RCC 7860 (cell line): ENCODE measurements around the gene ADCY4.
A peak's percentile ranks its signal among the peaks of the same experiment; 100 is the strongest.
"Not testable (repeated sequence)": the region's sequence is repeated elsewhere in the genome, so short reads cannot be mapped to it uniquely, and the experiment has no call there.

ENCODE experiments used
- DNase-seq: peaks from one replicate; pipeline ENCODE4 v3.0.0-alpha.2; 2015; ENCODE audit warnings: low spot score
- FAIRE-seq: peaks from 2 replicates; lab custom pipeline; 2012; peaks lifted over from hg19 to GRCh38; lab: Jason Lieb, UNC

Gene ADCY4

GRCh38 chr14:24367514-24368211 is 32.8 kb upstream of the ADCY4 start, which contains the start of gene NFATC4:
TSS of gene NFATC4 (plus strand) at chr14:24368184. CDS start at chr14:24368341, 157 bp downstream.
- DNase-seq (no peak), FAIRE-seq (no peak)

GRCh38 chr14:24366721-24367513 is 32.0 kb upstream of the ADCY4 start:
- DNase-seq: no peak

GRCh38 chr14:24366413-24366720 is 31.5 kb upstream of the ADCY4 start:
- no peak for FAIRE-seq

More at GRCh38 chr14:24366721-24367513, 32.0 kb upstream of the ADCY4 start:
- FAIRE-seq: no peak

GRCh38 chr14:24365600-24366412 is 30.9 kb upstream of the ADCY4 start:
- FAIRE-seq (no peak), DNase-seq (peak; percentile 16)

More at GRCh38 chr14:24366413-24366720, 31.5 kb upstream of the ADCY4 start:
- no peak for DNase-seq

GRCh38 chr14:24364841-24365240 is 30.0 kb upstream of the ADCY4 start:
- DNase-seq (no peak), FAIRE-seq (no peak)

- FAIRE-seq (no peak), DNase-seq (no peak)
These were observed 28.5 kb upstream of the ADCY4 start for GRCh38 chr14:24363401-24363800.

GRCh38 chr14:24362241-24362960 is 27.5 kb upstream of the ADCY4 start:
- FAIRE-seq (no peak), DNase-seq (no peak)

GRCh38 chr14:24361326-24361725 is 26.5 kb upstream of the ADCY4 start:
- FAIRE-seq (no peak), DNase-seq (no peak)

- no peak for DNase-seq
- no peak for FAIRE-seq
These were observed 25.4 kb upstream of the ADCY4 start for GRCh38 chr14:24360281-24360680.

GRCh38 chr14:24356208-24356607 is 21.3 kb upstream of the ADCY4 start:
- DNase-seq (no peak), FAIRE-seq (no peak)

GRCh38 chr14:24355009-24355408 is 20.1 kb upstream of the ADCY4 start:
- DNase-seq (no peak), FAIRE-seq (no peak)

- not testable (repeated sequence) for DNase-seq, FAIRE-seq
These were observed 19.6 kb upstream of the ADCY4 start for GRCh38 chr14:24354482-24354825.

GRCh38 chr14:24353559-24354481 is 18.9 kb upstream of the ADCY4 start:
- no peak for FAIRE-seq
- DNase-seq: no peak

- DNase-seq: no peak
- FAIRE-seq: no peak
These were observed 16.6 kb upstream of the ADCY4 start for GRCh38 chr14:24351517-24351916.

GRCh38 chr14:24349742-24350141 is 14.9 kb upstream of the ADCY4 start:
- no peak for FAIRE-seq
- no peak for DNase-seq

GRCh38 chr14:24348186-24348585 is 13.3 kb upstream of the ADCY4 start:
- FAIRE-seq: no peak
- DNase-seq: no peak

GRCh38 chr14:24347134-24347533 is 12.3 kb upstream of the ADCY4 start:
- no peak for FAIRE-seq

GRCh38 chr14:24343795-24344660 is 9.2 kb upstream of the ADCY4 start:
- DNase-seq: no peak
- FAIRE-seq: no peak

More at GRCh38 chr14:24347134-24347533, 12.3 kb upstream of the ADCY4 start:
- no peak for DNase-seq

- DNase-seq (no peak), FAIRE-seq (no peak)
These were observed 8.0 kb upstream of the ADCY4 start for GRCh38 chr14:24342889-24343288.
